ENCODE results near the gene FAM174B.

FAM174B gene

GRCh38 chr15:92643849-92644815 is 11.4 kb downstream of the FAM174B start:
- no peak for DNase-seq (ENCODE audit: low read depth in 1 of 2, low spot score in 1 of 2)

- DNase-seq (ENCODE audit: low read depth in 1 of 2, low spot score in 1 of 2), result no peak
Observed at GRCh38 chr15:92638709-92639365, 16.7 kb downstream of the FAM174B start.

- DNase-seq (ENCODE audit: low read depth in 1 of 2, low spot score in 1 of 2), result no peak
Observed at GRCh38 chr15:92638291-92638708, 17.3 kb downstream of the FAM174B start.

- no peak for DNase-seq (ENCODE audit: low read depth in 1 of 2, low spot score in 1 of 2)
Observed at GRCh38 chr15:92637626-92638025, 17.9 kb downstream of the FAM174B start.

GRCh38 chr15:92636908-92637481 is 18.6 kb downstream of the FAM174B start:
- no peak for DNase-seq (ENCODE audit: low read depth in 1 of 2, low spot score in 1 of 2)

GRCh38 chr15:92636401-92636907 is 19.1 kb downstream of the FAM174B start:
- no peak for DNase-seq (ENCODE audit: low read depth in 1 of 2, low spot score in 1 of 2)

- DNase-seq (ENCODE audit: low read depth in 1 of 2, low spot score in 1 of 2), result no peak
Observed at GRCh38 chr15:92634671-92635201, 20.8 kb downstream of the FAM174B start.

GRCh38 chr15:92634060-92634459 is 21.5 kb downstream of the FAM174B start:
- no peak for DNase-seq (ENCODE audit: low read depth in 1 of 2, low spot score in 1 of 2)

GRCh38 chr15:92633418-92633817 is 22.2 kb downstream of the FAM174B start:
- no peak for DNase-seq (ENCODE audit: low read depth in 1 of 2, low spot score in 1 of 2)

GRCh38 chr15:92633001-92633400 is 22.6 kb downstream of the FAM174B start:
- DNase-seq (ENCODE audit: low read depth in 1 of 2, low spot score in 1 of 2), result no peak

GRCh38 chr15:92631721-92632120 is 23.9 kb downstream of the FAM174B start:
- no peak for DNase-seq (ENCODE audit: low read depth in 1 of 2, low spot score in 1 of 2)

- no peak for DNase-seq (ENCODE audit: low read depth in 1 of 2, low spot score in 1 of 2)
Observed at GRCh38 chr15:92629975-92630626, 25.5 kb downstream of the FAM174B start.

GRCh38 chr15:92629276-92629974 is 26.1 kb downstream of the FAM174B start:
- no peak for DNase-seq (ENCODE audit: low read depth in 1 of 2, low spot score in 1 of 2)

- no peak for DNase-seq (ENCODE audit: low read depth in 1 of 2, low spot score in 1 of 2)
Observed at GRCh38 chr15:92627014-92627413, 28.6 kb downstream of the FAM174B start.

GRCh38 chr15:92625251-92625980 is 30.2 kb downstream of the FAM174B start:
- DNase-seq (ENCODE audit: low read depth in 1 of 2, low spot score in 1 of 2), result no peak

- no peak for DNase-seq (ENCODE audit: low read depth in 1 of 2, low spot score in 1 of 2)
Observed at GRCh38 chr15:92624401-92624991, 31.1 kb downstream of the FAM174B start.

GRCh38 chr15:92623435-92623834 is 32.1 kb downstream of the FAM174B start:
- no peak for DNase-seq (ENCODE audit: low read depth in 1 of 2, low spot score in 1 of 2)

GRCh38 chr15:92621972-92622533 is 33.5 kb downstream of the FAM174B start:
- DNase-seq (ENCODE audit: low read depth in 1 of 2, low spot score in 1 of 2), result no peak

GRCh38 chr15:92620991-92621390 is 34.6 kb downstream of the FAM174B start:
- no peak for DNase-seq (ENCODE audit: low read depth in 1 of 2, low spot score in 1 of 2)
